Glutamatergic neuron (in vitro differentiated cells): ENCODE results near the gene TMCC1. TPM values are rescaled to one million over a fixed set of nuclear protein-coding genes. Genes with fewer than 3 reads are reported as not detected.
"Not testable (repeated sequence)": the region's sequence is repeated elsewhere in the genome, so short reads cannot be mapped to it uniquely, and the experiment has no call there.

Experiments used
- DNase-seq: peaks from one replicate; pipeline ENCODE4 v3.0.0; 2022
- H3K27ac Mint-ChIP-seq: one replicate; pipeline ENCODE4 v1.8.0; 2020; ENCODE audit warnings: mild to moderate bottlenecking, mixed read lengths, inconsistent platforms; ENCODE audit not compliant: unreplicated experiment
- H3K27me3 Mint-ChIP-seq: one replicate; pipeline ENCODE4 v1.8.0; 2020; ENCODE audit warnings: mild to moderate bottlenecking, moderate library complexity, mixed read lengths, inconsistent platforms; ENCODE audit not compliant: unreplicated experiment
- H3K36me3 Mint-ChIP-seq: one replicate; pipeline ENCODE4 v1.8.0; 2020; ENCODE audit warnings: mild to moderate bottlenecking, mixed read lengths, inconsistent platforms; ENCODE audit not compliant: unreplicated experiment
- H3K4me1 Mint-ChIP-seq: one replicate; pipeline ENCODE4 v1.8.0; 2020; ENCODE audit warnings: mild to moderate bottlenecking, low read depth, mixed read lengths, inconsistent platforms; ENCODE audit not compliant: unreplicated experiment
- H3K4me3 Mint-ChIP-seq: one replicate; pipeline ENCODE4 v1.8.0; 2020; ENCODE audit warnings: mild to moderate bottlenecking, mixed read lengths, inconsistent platforms; ENCODE audit not compliant: unreplicated experiment
- H3K9me3 Mint-ChIP-seq: one replicate; pipeline ENCODE4 v1.8.0; 2020; ENCODE audit warnings: mild to moderate bottlenecking, moderate library complexity, mixed read lengths, inconsistent platforms; ENCODE audit not compliant: unreplicated experiment
- CTCF ChIP-seq: fragments of 200-600 bp; sonication (generic); IDR thresholded peaks from one replicate; pipeline ENCODE4 v1.5.0; 2021; ENCODE audit not compliant: partially characterized antibody, unreplicated experiment
- total RNA-seq: library from RNA; stranded (reverse); fragmentation: NEBNext Ultra II Directional; extraction: Animal tissue kit (Norgen Biotek cat#: 25700); gene quantifications from one replicate; pipeline ENCODE4 v1.2.1, GENCODE V29; 2021; ENCODE audit not compliant: unreplicated experiment

The TMCC1 gene
- total RNA-seq, 1 donor from 2014 or later = 42.2 TPM

GRCh38 chr3:129702934-129703712, 190.4 kb downstream of the TMCC1 start:
- no peak for TF ChIP-seq CTCF
- Mint-ChIP-seq H3K9me3 (peaks cover 3% of the 10 kb centered on the region), H3K27ac (no peak overlapping the region), H3K36me3 (peaks cover 2% of the 10 kb centered on the region), H3K4me1 (no peaks in the 10 kb centered on the region), H3K4me3 (no peak overlapping the region), H3K27me3 (no peaks in the 10 kb centered on the region)
- DNase-seq = no peak

GRCh38 chr3:129701161-129701560, 192.3 kb downstream of the TMCC1 start:
- Mint-ChIP-seq H3K27me3 (no peaks in the 10 kb centered on the region), H3K9me3 (peaks cover 8% of the 10 kb centered on the region), H3K36me3 (peaks cover 16% of the 10 kb centered on the region), H3K27ac (no peak overlapping the region), H3K4me3 (no peak overlapping the region), H3K4me1 (no peaks in the 10 kb centered on the region)
- TF ChIP-seq CTCF = no peak
- DNase-seq = no peak

GRCh38 chr3:129699612-129700011, 193.9 kb downstream of the TMCC1 start:
- Mint-ChIP-seq H3K27ac (no peak overlapping the region), H3K4me3 (no peak overlapping the region), H3K36me3 (peaks cover 21% of the 10 kb centered on the region), H3K9me3 (peaks cover 6% of the 10 kb centered on the region), H3K27me3 (no peaks in the 10 kb centered on the region), H3K4me1 (no peaks in the 10 kb centered on the region)
- TF ChIP-seq CTCF = no peak
- DNase-seq = no peak

- Mint-ChIP-seq H3K27ac (no peak overlapping the region), H3K9me3 (peaks cover 6% of the 10 kb centered on the region), H3K27me3 (no peaks in the 10 kb centered on the region), H3K36me3 (peaks cover 21% of the 10 kb centered on the region), H3K4me3 (no peak overlapping the region), H3K4me1 (no peaks in the 10 kb centered on the region)
- no peak for DNase-seq
- TF ChIP-seq CTCF = no peak
Measured at GRCh38 chr3:129699199-129699598, 194.3 kb downstream of the TMCC1 start.

GRCh38 chr3:129697229-129697969, 196.1 kb downstream of the TMCC1 start:
- Mint-ChIP-seq H3K4me3 (no peak overlapping the region), H3K27me3 (no peaks in the 10 kb centered on the region), H3K4me1 (no peaks in the 10 kb centered on the region), H3K36me3 (peaks cover 21% of the 10 kb centered on the region), H3K27ac (no peak overlapping the region), H3K9me3 (peaks cover 6% of the 10 kb centered on the region)
- TF ChIP-seq CTCF = no peak
- DNase-seq = no peak

GRCh38 chr3:129696430-129696829, 197.1 kb downstream of the TMCC1 start:
- H3K27ac Mint-ChIP-seq, H3K9me3 Mint-ChIP-seq, H3K27me3 Mint-ChIP-seq, H3K4me1 Mint-ChIP-seq, DNase-seq, H3K4me3 Mint-ChIP-seq: not testable (repeated sequence)
- H3K36me3 Mint-ChIP-seq = peaks cover 21% of the 10 kb centered on the region
